ENCODE measurements around the gene ABCB4.

The ABCB4 gene

GRCh38 chr7:87420173-87420572, 55.3 kb downstream of the ABCB4 start:
- H3K4me3 ChIP-seq (ENCODE audit: low read depth, low read length): no peak overlapping the region
- TF ChIP-seq CTCF (IDR thresholded peaks at IDR 0.05; ENCODE audit: low read depth, low read length): no peak

- H3K4me3 ChIP-seq (ENCODE audit: low read depth, low read length): no peak overlapping the region
- TF ChIP-seq CTCF (IDR thresholded peaks at IDR 0.05; ENCODE audit: low read depth, low read length): no peak; the same call in 1 of the 2 replicates
These were observed 58.5 kb downstream of the ABCB4 start for GRCh38 chr7:87416682-87417587.

GRCh38 chr7:87414794-87415188, 60.7 kb downstream of the ABCB4 start:
- H3K4me3 ChIP-seq (ENCODE audit: low read depth, low read length): no peak overlapping the region
- no peak for TF ChIP-seq CTCF (IDR thresholded peaks at IDR 0.05; ENCODE audit: low read depth, low read length)

GRCh38 chr7:87413951-87414793, 61.3 kb downstream of the ABCB4 start:
- TF ChIP-seq CTCF (IDR thresholded peaks at IDR 0.05; ENCODE audit: low read depth, low read length): no peak
- H3K4me3 ChIP-seq (ENCODE audit: low read depth, low read length): no peak overlapping the region

- no peak overlapping the region for H3K4me3 ChIP-seq (ENCODE audit: low read depth, low read length)
- TF ChIP-seq CTCF (IDR thresholded peaks at IDR 0.05; ENCODE audit: low read depth, low read length): no peak
These were observed 62.5 kb downstream of the ABCB4 start for GRCh38 chr7:87413029-87413428.

GRCh38 chr7:87411186-87411585, 64.3 kb downstream of the ABCB4 start:
- TF ChIP-seq CTCF (IDR thresholded peaks at IDR 0.05; ENCODE audit: low read depth, low read length): no peak
- H3K4me3 ChIP-seq (ENCODE audit: low read depth, low read length): no peak overlapping the region

GRCh38 chr7:87404674-87405073, 70.8 kb downstream of the ABCB4 start:
- no peak overlapping the region for H3K4me3 ChIP-seq (ENCODE audit: low read depth, low read length)
- no peak for TF ChIP-seq CTCF (IDR thresholded peaks at IDR 0.05; ENCODE audit: low read depth, low read length)

Measured in WI38 (cell line).